GM19397 (cell line): ENCODE data around the gene BCR.
"Not testable (repeated sequence)": the region's sequence is repeated elsewhere in the genome, so short reads cannot be mapped to it uniquely, and the experiment has no call there.

Experiments
- ATAC-seq: cut with Tn5 transposase; IDR thresholded peaks from one replicate; pipeline ENCODE4 v1.9.1; 2021; ENCODE audit warnings: mild to moderate bottlenecking, moderate library complexity; ENCODE audit not compliant: unreplicated experiment

The BCR gene

GRCh38 chr22:23180301-23180892 is at the start of gene BCR:
TSS of gene BCR (plus strand) at chr22:23180509. CDS start at chr22:23180961, 452 bp downstream.
- no peak for ATAC-seq

DNA sequence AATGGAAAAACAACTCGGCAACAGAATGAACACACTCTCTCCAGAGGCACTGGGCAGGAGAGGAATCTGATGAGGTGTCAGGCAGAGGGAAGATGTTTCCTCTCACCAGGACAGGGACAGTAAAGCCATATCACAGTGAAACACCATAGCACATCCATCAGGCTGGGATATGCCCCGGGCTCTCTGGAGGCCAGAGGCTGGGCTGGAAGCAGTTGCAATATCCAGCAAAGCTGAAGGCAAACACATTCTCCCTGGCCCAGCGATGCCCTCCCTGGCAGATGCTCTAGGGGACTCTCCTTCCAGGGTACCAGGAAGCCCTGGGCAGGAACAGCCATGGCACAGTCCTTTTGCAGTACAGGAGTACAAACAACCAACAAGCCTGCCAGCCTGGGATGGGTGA is 49.6 kb upstream of the BCR start:
- no peak for ATAC-seq

DNA sequence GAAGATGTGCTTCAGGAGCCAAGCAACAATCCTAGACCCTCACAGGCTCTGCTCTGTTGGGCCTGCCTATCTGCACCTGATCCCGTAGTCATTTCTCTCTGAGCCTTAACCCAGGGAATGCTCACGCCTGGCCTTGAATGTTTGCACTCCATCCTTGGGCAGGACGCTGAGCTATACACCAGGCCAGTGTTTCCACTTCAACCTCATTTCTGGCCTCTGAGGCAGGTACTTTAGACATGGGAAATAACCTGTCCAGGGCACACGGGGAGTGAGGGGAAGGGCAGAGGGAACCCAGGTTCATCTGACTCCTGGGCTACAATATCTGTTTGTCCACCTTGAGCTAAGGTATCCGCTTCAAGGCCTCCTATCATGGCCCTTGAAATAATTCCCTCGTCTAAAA is 48.4 kb upstream of the BCR start:
- ATAC-seq, result no peak

DNA sequence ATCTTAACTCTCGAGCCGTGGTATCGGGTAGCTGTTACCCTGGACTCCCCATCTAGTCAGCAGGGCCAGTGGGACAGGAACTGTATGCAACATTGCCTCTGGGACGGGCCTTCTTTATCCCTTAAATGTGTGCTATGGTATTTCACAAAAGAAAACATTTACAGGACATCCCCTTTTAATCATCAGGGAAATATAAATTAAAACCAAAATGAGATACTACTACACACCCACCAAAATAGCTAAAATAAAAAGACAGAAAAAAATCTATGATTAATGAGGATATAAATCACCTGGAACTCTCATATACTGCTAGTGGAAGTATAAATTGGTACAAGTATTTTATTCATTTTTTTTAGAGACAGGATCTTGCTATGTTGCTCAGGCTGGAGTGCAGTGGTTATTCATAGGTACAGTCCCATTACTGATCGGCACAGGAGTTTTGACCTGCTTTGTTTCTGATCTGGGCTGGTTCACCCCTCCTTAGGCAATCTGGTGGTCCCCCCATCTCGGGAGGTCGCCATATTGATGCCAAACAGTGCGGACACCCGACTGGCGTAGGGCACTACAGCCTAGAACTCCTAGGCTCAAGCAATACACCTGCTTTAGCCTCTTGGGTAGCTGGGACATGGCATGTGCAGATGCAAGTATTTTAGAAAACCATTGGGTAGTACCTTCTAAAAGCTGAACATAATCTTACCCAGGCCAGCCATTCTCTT is 47.8 kb upstream of the BCR start:
- no peak for ATAC-seq

DNA sequence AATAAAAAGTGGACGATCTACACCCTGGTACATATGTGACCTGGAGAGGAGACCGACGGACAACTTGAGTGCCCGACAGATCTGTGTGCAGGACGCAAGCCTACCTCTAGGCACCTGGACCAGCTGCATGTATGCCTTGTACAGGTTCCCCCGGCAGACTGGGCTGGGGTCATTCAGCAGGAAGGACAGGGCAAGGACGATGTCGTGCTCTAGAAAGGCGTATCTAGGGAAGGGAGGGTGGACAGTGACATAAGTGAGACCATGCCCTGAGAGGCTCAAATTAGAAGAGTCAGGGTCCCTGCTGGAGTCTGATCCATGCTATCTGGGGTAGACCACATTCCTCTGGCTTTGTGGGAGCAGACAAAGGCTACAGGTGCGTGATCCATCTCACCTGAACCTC is 46.4 kb upstream of the BCR start:
- no peak for ATAC-seq

DNA sequence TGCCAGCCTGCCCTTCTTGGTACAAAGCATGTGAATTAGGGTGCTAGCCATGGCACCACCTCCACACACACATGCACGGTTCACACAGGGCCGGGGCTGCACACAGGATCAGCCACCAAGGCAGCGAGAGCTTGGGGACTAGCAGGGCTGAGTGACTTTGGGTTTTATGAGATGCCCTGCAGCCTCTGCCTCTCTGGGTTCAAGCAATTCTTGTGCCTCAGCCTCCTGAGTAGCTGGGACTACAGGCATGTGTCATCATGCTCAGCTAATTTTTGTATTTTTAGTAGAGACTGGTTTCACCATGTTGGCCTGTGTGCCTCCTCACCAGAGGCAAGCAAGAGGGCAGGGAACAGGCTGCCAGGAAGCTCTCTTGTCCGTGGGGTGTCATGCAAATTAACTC is 43.3 kb upstream of the BCR start:
- ATAC-seq, result not testable (repeated sequence)

DNA sequence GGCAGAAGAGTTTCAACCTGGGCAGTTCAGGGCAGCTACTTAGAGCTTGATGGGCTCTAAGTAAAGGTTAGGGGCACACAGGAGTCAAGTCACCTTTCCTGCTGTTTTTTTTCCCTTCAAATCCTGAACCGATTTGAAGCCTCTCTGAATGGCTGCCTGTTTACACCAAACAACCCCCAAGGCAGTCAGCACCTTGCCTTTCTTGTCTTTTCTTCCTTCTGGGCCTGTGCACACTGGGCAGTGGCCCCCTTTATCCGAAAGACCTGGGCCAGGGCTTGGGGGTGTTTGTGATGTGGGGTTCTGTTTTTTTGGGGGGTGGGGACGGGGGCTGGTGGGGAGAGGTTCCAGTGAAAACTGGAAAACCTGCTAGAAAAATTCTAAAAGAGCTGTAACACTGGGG is 42.8 kb upstream of the BCR start:
- no peak for ATAC-seq

DNA sequence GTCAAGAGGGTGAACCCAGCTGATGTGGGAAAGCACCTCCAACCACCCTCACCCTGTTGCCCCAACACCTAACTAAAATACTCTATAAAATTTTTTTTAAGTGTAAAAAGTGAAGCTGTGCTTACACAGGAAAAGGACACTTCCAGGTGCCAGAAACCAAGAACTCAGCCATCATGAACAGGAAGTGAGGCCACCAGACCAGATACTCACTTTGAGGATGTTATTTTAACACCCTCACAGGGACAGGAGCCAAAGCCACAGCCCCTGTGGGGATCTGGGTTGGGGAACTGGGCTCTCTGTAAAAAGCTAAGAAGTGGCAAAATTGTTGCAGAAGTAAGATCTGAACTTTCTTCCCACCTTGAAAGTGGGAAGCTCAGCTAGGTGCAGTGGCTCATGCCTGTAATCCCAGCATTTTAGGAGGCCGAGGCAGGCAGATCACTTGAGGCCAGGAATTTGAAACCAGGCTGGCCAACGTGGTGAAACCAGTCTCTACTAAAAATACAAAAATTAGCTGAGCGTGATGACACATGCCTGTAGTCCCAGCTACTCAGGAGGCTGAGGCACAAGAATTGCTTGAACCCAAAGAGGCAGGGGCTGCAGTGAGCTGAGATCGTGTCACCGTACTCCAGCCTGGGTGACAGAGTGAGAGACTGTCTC is 42.3 kb upstream of the BCR start:
- ATAC-seq, result peak; percentile 33

- no peak for ATAC-seq
These were observed 41.5 kb upstream of the BCR start for GRCh38 chr22:23138584-23139435.

DNA sequence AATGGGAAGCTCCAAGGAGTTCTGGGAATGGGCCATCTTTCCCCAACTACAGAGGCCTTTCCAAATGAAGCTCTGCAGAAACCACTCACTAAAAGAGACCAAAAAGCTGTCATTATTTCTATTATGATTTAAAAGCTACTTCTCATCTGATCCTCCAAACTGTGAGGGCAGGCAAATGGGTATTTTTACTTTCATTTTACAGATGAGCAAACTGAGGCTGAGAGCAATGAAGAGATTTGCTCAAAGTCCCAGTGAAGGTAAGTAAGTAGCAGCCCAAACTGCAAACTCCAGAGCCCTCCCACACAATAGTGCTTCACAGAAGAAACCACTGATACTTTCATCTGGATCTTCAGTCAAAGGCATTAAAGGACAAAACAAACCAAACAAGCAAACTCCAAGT is 39.9 kb upstream of the BCR start:
- no peak for ATAC-seq

- ATAC-seq, result no peak
These were observed 37.7 kb upstream of the BCR start for GRCh38 chr22:23142546-23143105.

DNA sequence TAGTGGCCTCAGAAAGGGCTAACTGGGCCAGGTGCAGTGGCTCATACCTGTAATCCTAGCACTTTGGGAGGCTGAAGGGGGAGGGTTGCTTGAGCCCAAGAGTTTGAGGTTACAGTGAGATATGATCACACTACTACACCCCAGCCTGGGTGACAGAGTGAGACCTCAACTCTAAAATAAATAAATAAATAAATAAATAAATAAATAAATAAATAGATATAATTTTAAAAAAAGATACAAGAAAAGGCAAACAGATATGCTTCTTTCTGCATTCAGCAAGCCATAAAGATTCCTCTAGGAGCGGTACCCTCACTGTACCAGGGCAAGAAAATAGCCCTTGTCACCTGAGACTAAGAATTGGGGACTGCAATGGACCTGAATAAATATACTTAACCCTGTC is 37.2 kb upstream of the BCR start:
- ATAC-seq, result no peak

GRCh38 chr22:23144432-23144831 is 35.9 kb upstream of the BCR start:
- ATAC-seq, result no peak

DNA sequence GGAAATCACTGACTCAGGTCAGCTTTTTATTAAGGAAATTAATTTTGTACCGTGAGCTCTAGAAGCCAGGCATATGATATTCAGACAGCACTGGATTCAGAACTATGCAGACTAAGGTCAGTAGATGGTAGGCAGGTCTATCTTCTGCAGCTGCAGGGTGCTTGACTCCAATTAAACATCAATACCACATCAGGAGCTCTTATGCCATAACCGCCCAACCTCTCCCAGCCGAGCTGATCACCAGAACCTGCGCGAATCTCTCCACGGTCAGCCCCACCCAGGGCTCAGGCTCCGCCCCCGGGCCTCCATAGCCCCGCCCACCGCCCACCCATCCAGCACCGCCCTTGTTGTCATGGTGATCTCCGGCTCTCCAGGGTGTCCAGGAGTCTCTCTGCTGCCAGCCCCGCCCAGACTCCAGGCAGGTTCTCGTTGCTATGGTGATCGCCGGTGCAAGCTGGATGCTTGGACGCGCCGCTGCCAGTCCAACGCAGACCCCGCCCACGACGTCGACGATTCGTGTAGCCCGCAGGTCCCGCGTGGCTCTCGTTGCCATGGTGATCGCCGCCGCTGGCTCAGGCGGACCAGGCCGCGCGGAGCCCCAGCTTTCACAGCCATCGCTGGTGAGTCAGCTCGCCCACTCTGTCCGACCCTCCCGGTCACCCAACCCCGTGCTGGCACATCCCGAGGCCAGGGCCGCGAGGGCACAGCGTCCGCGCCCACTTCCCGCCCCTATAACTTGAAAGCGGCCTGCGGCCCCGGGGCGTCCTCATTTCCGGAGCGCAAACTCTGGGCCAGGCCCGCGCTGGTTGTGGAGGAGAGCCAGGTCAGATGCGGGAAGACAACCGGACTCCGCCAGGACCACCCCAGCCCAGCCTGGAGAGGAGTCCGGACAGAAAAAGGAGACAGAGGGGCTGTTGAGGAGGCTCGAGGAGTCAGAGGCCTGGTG is 35.1 kb upstream of the BCR start, which contains the start of gene RAB36:
Gene RAB36, plus strand, starts transcription at position 546 of the 946 bp plus-strand sequence. CDS start 1,140 bp downstream, outside the sequence.
- no peak for ATAC-seq

DNA sequence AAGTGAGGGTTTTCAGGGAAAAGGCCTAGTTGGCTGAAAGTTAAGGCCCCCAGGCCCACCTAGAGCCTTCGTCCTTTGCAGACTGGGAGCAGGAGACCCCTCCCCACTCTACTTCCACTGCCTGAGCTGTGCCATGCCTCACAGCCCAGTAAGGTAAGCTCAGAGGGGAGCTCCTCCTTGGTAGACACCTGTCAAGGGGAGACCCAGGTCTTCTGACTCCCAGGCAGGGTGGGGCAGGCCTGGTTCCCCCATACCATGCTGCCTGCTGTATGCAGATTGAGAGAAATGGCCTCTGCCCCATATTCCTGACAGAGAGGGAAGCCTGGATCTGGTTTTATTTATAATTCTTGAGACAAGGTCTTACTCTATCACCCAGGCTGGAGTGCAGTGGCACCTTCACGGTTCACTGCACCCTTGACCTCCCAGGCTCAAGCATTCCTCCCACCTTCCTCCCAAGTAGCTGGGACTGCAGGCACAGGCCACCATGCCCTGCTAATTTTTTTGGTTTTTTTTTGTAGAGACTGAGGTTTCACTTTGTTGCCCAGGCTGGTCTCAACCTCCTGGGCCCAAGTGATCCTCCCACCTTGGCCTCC is 34.3 kb upstream of the BCR start:
- ATAC-seq, result no peak

DNA sequence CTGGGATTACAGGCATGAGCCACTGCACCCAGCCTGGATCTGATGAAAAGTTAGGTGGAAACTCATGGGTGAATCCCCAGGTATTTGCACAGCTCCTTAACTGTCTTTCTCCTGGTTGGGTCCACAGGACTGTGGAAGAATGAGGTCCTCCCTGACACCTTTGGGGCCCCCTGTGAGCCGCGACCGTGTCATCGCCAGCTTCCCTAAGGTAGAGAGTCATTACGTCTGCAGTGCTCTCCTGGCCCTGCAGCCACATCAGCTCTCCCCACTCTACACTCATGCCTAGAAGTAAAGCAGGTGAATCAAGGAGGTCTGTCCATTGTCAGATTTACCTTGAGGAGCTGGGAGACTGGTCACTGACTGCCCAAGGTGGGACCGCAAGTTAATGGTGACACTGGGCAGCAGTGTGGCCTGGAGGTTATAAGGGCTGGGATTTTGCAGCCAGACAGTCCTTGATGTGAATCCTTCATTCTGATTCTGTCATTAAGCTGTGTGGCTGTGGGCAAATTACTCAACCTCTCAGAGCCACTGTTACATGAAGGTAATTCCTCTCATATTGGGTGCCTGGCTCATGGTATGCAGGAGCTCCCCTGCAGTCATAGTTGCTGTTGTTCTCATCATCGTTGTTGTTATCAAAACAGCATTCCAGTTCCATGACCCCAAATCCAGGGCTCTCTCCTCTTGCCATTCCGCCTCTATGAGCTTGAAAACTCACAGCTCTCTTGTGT is 33.7 kb upstream of the BCR start:
- no peak for ATAC-seq

DNA sequence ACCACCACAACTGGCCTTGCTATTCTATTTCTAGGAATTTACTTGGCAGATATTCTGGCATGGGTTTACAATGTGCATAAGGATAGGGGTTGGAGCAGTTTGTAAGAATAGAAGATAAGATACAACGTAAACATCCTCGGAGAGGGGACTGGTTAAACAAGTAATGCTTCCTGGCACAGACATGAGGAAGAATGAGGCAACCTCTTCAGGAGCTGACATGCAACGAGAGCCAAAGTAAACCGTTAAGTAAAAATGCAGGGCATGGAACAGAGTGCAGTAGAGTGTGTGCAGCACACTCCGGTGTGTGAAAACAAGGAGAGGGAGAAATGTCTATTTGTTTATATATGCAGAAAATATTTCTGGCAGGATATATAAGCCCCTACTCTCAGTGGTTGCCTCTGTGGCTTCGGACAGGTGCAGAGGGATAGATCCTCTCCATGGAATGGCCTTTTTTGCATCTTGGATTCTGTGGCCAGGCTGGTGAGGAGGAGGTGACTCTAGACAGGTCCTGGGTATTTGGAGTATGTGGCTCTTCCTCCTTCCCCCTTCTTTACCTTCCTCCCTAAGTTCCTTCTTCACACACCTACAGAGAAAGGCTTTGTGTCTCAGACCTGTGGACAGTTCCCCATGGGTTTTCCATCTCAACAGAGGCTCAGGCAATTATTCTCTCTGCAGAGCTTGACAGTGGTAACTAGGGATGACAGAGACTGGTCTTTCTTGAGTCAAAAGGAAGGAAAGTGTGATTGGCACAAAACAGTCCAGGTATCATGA is 32.5 kb upstream of the BCR start:
- ATAC-seq, result no peak

- no peak for ATAC-seq
These were observed 30.5 kb upstream of the BCR start for GRCh38 chr22:23149743-23150238.
